Mesendoderm (in vitro differentiated cells): Measurements from ENCODE around the gene CCDC92B.

Experiments used
- DNase-seq: peaks from one replicate; pipeline ENCODE4 v3.0.0; 2013
- H2AK5ac ChIP-seq: 2 replicates; pipeline ENCODE4 v1.6.1; 2013; ENCODE audit warnings: low read length, inconsistent platforms
- H2BK120ac ChIP-seq: 2 replicates; pipeline ENCODE4 v1.6.1; 2013; ENCODE audit warnings: low read depth, mild to moderate bottlenecking, low read length, moderate library complexity, mixed read lengths
- H2BK15ac ChIP-seq: replicated peaks from 2 replicates; pipeline ENCODE4 v1.6.1; 2013; ENCODE audit warnings: low read depth, mild to moderate bottlenecking, moderate library complexity
- H2BK5ac ChIP-seq: 2 replicates; pipeline ENCODE4 v1.6.1; 2013; ENCODE audit warnings: low read length, inconsistent platforms
- H3K18ac ChIP-seq: 2 replicates; pipeline ENCODE4 v1.6.1; 2013; ENCODE audit warnings: mild to moderate bottlenecking, low read length, mixed read lengths
- H3K23ac ChIP-seq: one replicate; pipeline ENCODE4 v1.6.1; 2013; ENCODE audit warnings: low read length
- H3K27ac ChIP-seq: 2 replicates; pipeline ENCODE4 v1.5.1; 2013; ENCODE audit warnings: low read depth, mild to moderate bottlenecking, inconsistent platforms, low read length, moderate library complexity
- H3K27me3 ChIP-seq: 2 replicates; pipeline ENCODE4 v1.6.1; 2013; ENCODE audit warnings: low read length, control low read depth, mild to moderate bottlenecking, inconsistent platforms; ENCODE audit not compliant: insufficient read depth, poor library complexity
- H3K36me3 ChIP-seq: 2 replicates; pipeline ENCODE4 v1.6.1; 2013; ENCODE audit warnings: low read length, inconsistent platforms; ENCODE audit not compliant: control insufficient read depth, insufficient read depth
- H3K4ac ChIP-seq: one replicate; pipeline ENCODE4 v1.6.1; 2013; ENCODE audit warnings: low read depth, mild to moderate bottlenecking, low read length, moderate library complexity
- H3K4me1 ChIP-seq: 2 replicates; pipeline ENCODE4 v1.6.1; 2013; ENCODE audit warnings: low read depth, low read length, inconsistent platforms; ENCODE audit not compliant: control insufficient read depth
- H3K4me2 ChIP-seq: 2 replicates; pipeline ENCODE4 v1.6.1; 2013; ENCODE audit warnings: low read length
- H3K4me3 ChIP-seq: 2 replicates; pipeline ENCODE4 v1.5.1; 2013; ENCODE audit warnings: mild to moderate bottlenecking, low read length
- H3K56ac ChIP-seq: one replicate; pipeline ENCODE4 v1.6.1; 2013; ENCODE audit warnings: low read length
- H3K79me1 ChIP-seq: 2 replicates; pipeline ENCODE4 v1.6.1; 2013; ENCODE audit warnings: low read length, inconsistent platforms
- H3K79me2 ChIP-seq: 2 replicates; pipeline ENCODE4 v1.6.1; 2013; ENCODE audit warnings: mild to moderate bottlenecking, low read length; ENCODE audit not compliant: control insufficient read depth, insufficient read depth
- H3K9ac ChIP-seq: 2 replicates; pipeline ENCODE4 v1.6.1; 2013; ENCODE audit warnings: low read length, inconsistent platforms
- H4K5ac ChIP-seq: one replicate; pipeline ENCODE4 v1.6.1; 2013; ENCODE audit warnings: low read length
- H4K8ac ChIP-seq: one replicate; pipeline ENCODE4 v1.6.1; 2013; ENCODE audit warnings: low read depth, mild to moderate bottlenecking, control low read depth, low read length, moderate library complexity
- WGBS: extraction: QIAGEN DNeasy Blood & Tissue Kit; methylation state at CpG from one replicate; pipeline ENCODE4 v1.1.7; 2013; ENCODE audit warnings: low lambda C conversion rate, missing lambda C conversion rate; ENCODE audit not compliant: insufficient coverage; ENCODE audit errors: extremely low coverage; 5-methylcytosine and 5-hydroxymethylcytosine counted together

The CCDC92B gene

DNA sequence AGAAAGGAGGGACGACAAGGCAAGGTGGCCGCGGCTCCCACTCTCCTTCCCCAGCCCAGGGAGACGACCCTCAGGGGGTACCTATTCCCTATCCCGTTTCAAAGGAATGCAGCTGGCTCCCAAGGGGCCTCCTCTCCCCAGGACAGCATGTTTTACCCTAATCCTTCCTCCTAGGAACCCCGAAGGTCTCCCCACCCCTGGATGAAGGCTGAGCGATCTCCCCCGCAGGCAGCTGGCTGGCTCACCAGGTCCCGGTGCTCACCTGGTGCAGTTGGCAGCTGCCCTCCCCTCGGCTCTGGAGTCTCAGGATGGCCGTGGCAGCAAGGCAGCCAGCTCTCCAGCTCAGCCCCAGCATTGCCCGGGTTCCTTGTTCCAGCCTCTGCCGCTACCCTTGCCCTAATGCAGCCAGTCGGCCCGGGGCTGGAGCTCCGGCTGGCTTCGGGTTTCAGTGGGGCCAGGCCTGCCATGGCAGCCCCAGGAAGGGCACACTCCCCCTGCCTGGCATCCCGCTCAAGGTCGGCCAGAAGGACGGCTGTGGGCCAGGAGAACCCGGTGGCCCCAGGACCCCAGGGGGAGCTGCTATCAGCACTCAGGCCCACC, 42.4 kb downstream of the CCDC92B start:
- H2BK120ac ChIP-seq = no peak overlapping the region
- H3K4me3 ChIP-seq = no peak overlapping the region
- H2BK15ac ChIP-seq = no peak overlapping the region
- no peak overlapping the region for H4K8ac ChIP-seq
- H4K5ac ChIP-seq = no peak overlapping the region
- no peaks in the 10 kb centered on the region for H3K27me3 ChIP-seq
- H2BK5ac ChIP-seq = no peak overlapping the region
- no peak overlapping the region for H3K4ac ChIP-seq
- peaks cover 5% of the 10 kb centered on the region for H3K4me1 ChIP-seq
- no peak overlapping the region for H3K9ac ChIP-seq
- peaks cover 13% of the 10 kb centered on the region for H3K79me1 ChIP-seq
- H2AK5ac ChIP-seq = no peak overlapping the region
- H3K18ac ChIP-seq = no peak overlapping the region
- no peak overlapping the region for H3K4me2 ChIP-seq
- no peaks in the 10 kb centered on the region for H3K36me3 ChIP-seq
- H3K56ac ChIP-seq = no peak overlapping the region
- no peak for DNase-seq
- WGBS = no CpG with 5 or more reads among the region's 21 CpGs
- H3K27ac ChIP-seq = no peak overlapping the region
- H3K79me2 ChIP-seq = peaks cover 53% of the 10 kb centered on the region
- no peak overlapping the region for H3K23ac ChIP-seq

GRCh38 chr17:2705888-2706795, 43.3 kb downstream of the CCDC92B start:
- Histone ChIP-seq H2BK15ac (no peak overlapping the region), H3K9ac (no peak overlapping the region), H3K4me2 (no peak overlapping the region), H4K5ac (no peak overlapping the region), H3K27ac (no peak overlapping the region), H3K79me1 (peaks cover 13% of the 10 kb centered on the region), H3K4me1 (peaks cover 5% of the 10 kb centered on the region), H3K79me2 (peaks cover 52% of the 10 kb centered on the region), H3K4me3 (no peak overlapping the region), H3K27me3 (no peaks in the 10 kb centered on the region), H3K56ac (no peak overlapping the region), H4K8ac (no peak overlapping the region), H3K18ac (no peak overlapping the region), H3K4ac (no peak overlapping the region), H2BK5ac (no peak overlapping the region), H3K23ac (no peak overlapping the region), H2BK120ac (no peak overlapping the region), H3K36me3 (no peaks in the 10 kb centered on the region), H2AK5ac (no peak overlapping the region)
- WGBS = no CpG with 5 or more reads among the region's 25 CpGs
- no peak for DNase-seq

DNA sequence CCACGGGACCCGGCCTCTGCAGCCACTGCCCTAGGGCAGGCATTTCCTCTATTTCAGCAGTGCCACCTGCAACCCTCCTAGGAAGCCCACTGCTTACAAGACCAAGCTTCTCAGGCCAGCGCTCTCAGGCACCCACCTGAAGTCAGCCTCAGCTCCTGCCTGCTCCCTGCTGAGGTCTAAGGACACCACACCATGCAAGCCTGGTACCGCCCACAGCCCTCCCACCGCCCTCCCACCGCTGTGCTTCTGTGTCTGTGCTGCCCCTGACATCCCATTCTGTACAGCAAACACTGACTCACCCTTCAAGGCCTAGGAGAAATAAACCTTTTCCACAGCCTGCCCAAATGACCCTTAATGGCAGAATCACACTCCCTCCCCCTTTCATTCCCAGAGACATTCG, 44.2 kb downstream of the CCDC92B start:
- Histone ChIP-seq H3K36me3 (no peaks in the 10 kb centered on the region), H3K4me3 (no peak overlapping the region), H3K4me2 (no peak overlapping the region), H3K23ac (no peak overlapping the region), H3K79me1 (peaks cover 8% of the 10 kb centered on the region), H2BK5ac (no peak overlapping the region), H2BK15ac (no peak overlapping the region), H2AK5ac (no peak overlapping the region), H3K27ac (no peak overlapping the region), H4K5ac (no peak overlapping the region), H3K79me2 (peaks cover 43% of the 10 kb centered on the region), H3K56ac (no peak overlapping the region), H3K27me3 (no peaks in the 10 kb centered on the region), H2BK120ac (no peak overlapping the region), H3K18ac (no peak overlapping the region), H3K9ac (no peak overlapping the region), H4K8ac (no peak overlapping the region), H3K4me1 (peaks cover 3% of the 10 kb centered on the region), H3K4ac (no peak overlapping the region)
- no CpG with 5 or more reads among the region's 7 CpGs for WGBS
- DNase-seq = no peak

GRCh38 chr17:2704890-2705248, 44.6 kb downstream of the CCDC92B start:
- WGBS = no CpG with 5 or more reads among the region's 4 CpGs
- DNase-seq = no peak
- H3K9ac ChIP-seq = no peak overlapping the region

GRCh38 chr17:2704031-2704889, 45.2 kb downstream of the CCDC92B start:
- Histone ChIP-seq H3K4me3 (no peak overlapping the region), H3K23ac (no peak overlapping the region), H3K18ac (no peak overlapping the region), H4K5ac (no peak overlapping the region), H3K27ac (no peak overlapping the region), H3K79me1 (peaks cover 6% of the 10 kb centered on the region), H4K8ac (no peak overlapping the region), H2BK15ac (no peak overlapping the region), H3K4me2 (no peak overlapping the region), H2BK5ac (no peak overlapping the region), H3K79me2 (peaks cover 35% of the 10 kb centered on the region), H3K36me3 (no peaks in the 10 kb centered on the region), H3K9ac (no peak overlapping the region), H3K4ac (no peak overlapping the region), H3K4me1 (no peaks in the 10 kb centered on the region), H3K27me3 (no peaks in the 10 kb centered on the region), H2AK5ac (no peak overlapping the region), H3K56ac (no peak overlapping the region), H2BK120ac (no peak overlapping the region)
- no peak for DNase-seq
- no CpG with 5 or more reads among the region's 38 CpGs for WGBS

More at GRCh38 chr17:2704890-2705248, 44.6 kb downstream of the CCDC92B start:
- no peak overlapping the region for H3K23ac ChIP-seq
- H4K5ac ChIP-seq = no peak overlapping the region
- no peak overlapping the region for H3K18ac ChIP-seq
- H3K79me2 ChIP-seq = peaks cover 40% of the 10 kb centered on the region
- no peaks in the 10 kb centered on the region for H3K27me3 ChIP-seq
- H3K27ac ChIP-seq = no peak overlapping the region
- H3K4me2 ChIP-seq = no peak overlapping the region
- no peak overlapping the region for H2BK5ac ChIP-seq
- H3K4me3 ChIP-seq = no peak overlapping the region
- H3K56ac ChIP-seq = no peak overlapping the region
- H2BK15ac ChIP-seq = no peak overlapping the region
- no peak overlapping the region for H3K4ac ChIP-seq
- H4K8ac ChIP-seq = no peak overlapping the region
- no peaks in the 10 kb centered on the region for H3K4me1 ChIP-seq
- H2AK5ac ChIP-seq = no peak overlapping the region
- H2BK120ac ChIP-seq = no peak overlapping the region
- H3K79me1 ChIP-seq = peaks cover 6% of the 10 kb centered on the region
- H3K36me3 ChIP-seq = no peaks in the 10 kb centered on the region
